ENCODE results near the gene C19orf81.

The C19orf81 gene

DNA sequence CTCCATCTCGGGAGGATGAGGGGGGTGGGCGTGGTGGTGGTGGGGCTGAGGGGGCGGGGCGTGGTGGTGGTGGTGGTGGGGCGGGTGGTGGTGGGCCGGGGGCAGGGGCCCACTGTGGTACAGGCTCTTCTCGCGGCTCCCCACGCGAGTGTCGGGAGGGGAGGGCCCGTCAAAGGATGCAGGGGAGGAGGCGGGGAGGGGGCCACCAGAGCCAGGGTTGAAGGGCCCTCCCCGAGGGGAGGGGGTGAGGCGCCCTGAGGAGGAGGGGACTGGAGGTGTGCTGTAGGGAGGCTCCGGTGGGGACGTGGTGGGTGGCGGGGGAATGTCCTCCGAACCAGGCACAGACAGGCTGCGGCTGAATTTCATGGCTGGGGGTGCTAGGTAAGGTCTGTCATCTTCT is 19.6 kb downstream of the C19orf81 start:
- POLR2A ChIA-PET, result interaction anchor here (0.9 to 2.0 kb wide), 2 partner anchors 11 to 157 kb away, joined by 3 to 6 read pairs; no protein-coding TSS in a partner anchor
- no peak overlapping the region for H3K4me3 ChIP-seq (ENCODE audit: low read depth, low read length)

DNA sequence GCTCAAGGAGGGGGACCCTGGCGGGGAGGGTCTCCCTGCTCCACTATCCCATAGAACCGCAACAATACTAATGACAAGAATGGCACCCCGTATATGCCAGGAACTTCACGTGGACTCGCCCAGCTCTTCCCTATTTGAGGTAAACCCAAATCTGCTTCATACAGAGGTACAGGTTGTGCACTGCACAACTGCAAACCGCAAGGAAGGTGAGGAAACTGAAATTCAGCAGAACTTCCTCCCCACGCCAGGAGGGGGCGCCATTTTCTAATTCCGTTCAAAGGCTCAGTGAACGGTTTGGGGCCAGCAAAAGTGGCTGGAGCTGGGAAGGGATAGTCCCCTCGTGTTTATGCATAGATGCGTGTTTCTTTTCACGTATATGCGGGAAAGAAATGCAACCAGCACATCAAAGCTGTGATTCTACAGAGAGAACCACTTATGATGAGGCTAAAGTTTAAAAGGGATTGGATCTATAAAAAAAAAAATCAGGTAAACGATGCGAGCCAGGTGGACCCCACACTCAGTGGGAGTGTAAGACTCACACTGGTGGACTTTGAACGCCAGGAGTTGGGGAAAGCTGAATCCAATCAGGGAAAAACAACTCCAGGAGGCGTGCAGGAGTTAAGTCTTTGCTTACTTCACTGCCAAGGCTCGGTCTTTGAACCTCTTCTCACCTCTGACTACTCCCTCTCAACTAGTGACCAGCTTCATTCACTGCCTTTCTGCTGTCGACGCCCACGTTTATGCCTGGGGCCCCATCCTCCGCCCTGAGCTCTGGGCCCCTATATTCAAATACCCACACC is 20.3 kb downstream of the C19orf81 start:
- ChIA-PET POLR2A (interaction anchor here (0.9 to 2.0 kb wide), 3 partner anchors 10 to 158 kb away, joined by 3 to 6 read pairs (median 3); no protein-coding TSS in a partner anchor), CTCF (interaction anchor here (0.5 to 2.5 kb wide), 34 partner anchors 8 to 1454 kb away, joined by 3 to 18 read pairs (median 4); no protein-coding TSS in a partner anchor)
- no peak overlapping the region for H3K27ac ChIP-seq (ENCODE audit: extremely low read depth, low read depth, low read length)
- TF ChIP-seq SP2 (tag by site-specific recombination; IDR thresholded peaks at IDR 0.05) (no peak), YY1 (tag by site-specific recombination; IDR thresholded peaks at IDR 0.05) (no peak), ZNF146 (tag by site-specific recombination; IDR thresholded peaks at IDR 0.05) (no peak), MYNN (tag by site-specific recombination; IDR thresholded peaks at IDR 0.05; ENCODE audit: borderline replicate concordance) (no peak), ZNF324 (tag by site-specific recombination; IDR thresholded peaks at IDR 0.05) (no peak), ZNF221 (tag by site-specific recombination; IDR thresholded peaks at IDR 0.05; ENCODE audit: borderline replicate concordance) (no peak), ZFP41 (tag by site-specific recombination; IDR thresholded peaks at IDR 0.05; ENCODE audit: borderline replicate concordance) (no peak), TCF7L2 (IDR thresholded peaks at IDR 0.05; ENCODE audit: borderline replicate concordance, low read depth, low read length) (no peak), ZNF157 (tag by site-specific recombination; IDR thresholded peaks at IDR 0.05) (no peak)
- TF ChIP-seq, protein P1, sequence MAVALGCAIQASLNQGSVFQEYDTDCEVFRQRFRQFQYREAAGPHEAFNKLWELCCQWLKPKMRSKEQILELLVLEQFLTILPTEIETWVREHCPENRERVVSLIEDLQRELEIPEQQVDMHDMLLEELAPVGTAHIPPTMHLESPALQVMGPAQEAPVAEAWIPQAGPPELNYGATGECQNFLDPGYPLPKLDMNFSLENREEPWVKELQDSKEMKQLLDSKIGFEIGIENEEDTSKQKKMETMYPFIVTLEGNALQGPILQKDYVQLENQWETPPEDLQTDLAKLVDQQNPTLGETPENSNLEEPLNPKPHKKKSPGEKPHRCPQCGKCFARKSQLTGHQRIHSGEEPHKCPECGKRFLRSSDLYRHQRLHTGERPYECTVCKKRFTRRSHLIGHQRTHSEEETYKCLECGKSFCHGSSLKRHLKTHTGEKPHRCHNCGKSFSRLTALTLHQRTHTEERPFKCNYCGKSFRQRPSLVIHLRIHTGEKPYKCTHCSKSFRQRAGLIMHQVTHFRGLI (tag by site-specific recombination; IDR thresholded peaks at IDR 0.05), result no peak
- TF ChIP-seq, protein P2, sequence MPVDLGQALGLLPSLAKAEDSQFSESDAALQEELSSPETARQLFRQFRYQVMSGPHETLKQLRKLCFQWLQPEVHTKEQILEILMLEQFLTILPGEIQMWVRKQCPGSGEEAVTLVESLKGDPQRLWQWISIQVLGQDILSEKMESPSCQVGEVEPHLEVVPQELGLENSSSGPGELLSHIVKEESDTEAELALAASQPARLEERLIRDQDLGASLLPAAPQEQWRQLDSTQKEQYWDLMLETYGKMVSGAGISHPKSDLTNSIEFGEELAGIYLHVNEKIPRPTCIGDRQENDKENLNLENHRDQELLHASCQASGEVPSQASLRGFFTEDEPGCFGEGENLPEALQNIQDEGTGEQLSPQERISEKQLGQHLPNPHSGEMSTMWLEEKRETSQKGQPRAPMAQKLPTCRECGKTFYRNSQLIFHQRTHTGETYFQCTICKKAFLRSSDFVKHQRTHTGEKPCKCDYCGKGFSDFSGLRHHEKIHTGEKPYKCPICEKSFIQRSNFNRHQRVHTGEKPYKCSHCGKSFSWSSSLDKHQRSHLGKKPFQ (tag by site-specific recombination; IDR thresholded peaks at IDR 0.05), result no peak

More for the DNA sequence above, 19.6 kb downstream of the C19orf81 start:
- Histone ChIP-seq H3K27ac (ENCODE audit: extremely low read depth, low read depth, low read length) (no peak overlapping the region), H3K4me1 (ENCODE audit: control insufficient read depth, insufficient read depth, low read length) (no peaks in the 10 kb centered on the region), H3K36me3 (ENCODE audit: control insufficient read depth in 2 of 2, insufficient read depth in 1 of 2, low read length in 2 of 2) (no peaks in the 10 kb centered on the region), H3K9me3 (ENCODE audit: control insufficient read depth, insufficient read depth, low read depth, low read length) (no peaks in the 10 kb centered on the region)
- CTCF ChIA-PET, result interaction anchor here (0.5 to 2.5 kb wide), 20 partner anchors 9 to 1455 kb away, joined by 3 to 18 read pairs (median 6); no protein-coding TSS in a partner anchor
- TF ChIP-seq ZNF560 (tag by site-specific recombination; IDR thresholded peaks at IDR 0.05; ENCODE audit: borderline replicate concordance), result no peak
- TF ChIP-seq ZBTB48 (tag by site-specific recombination; IDR thresholded peaks at IDR 0.05), result no peak
- no peak for TF ChIP-seq ZNF654 (tag by site-specific recombination; IDR thresholded peaks at IDR 0.05; ENCODE audit: low read depth)
- TF ChIP-seq ZNF239 (tag by site-specific recombination; IDR thresholded peaks at IDR 0.05), result no peak
- TF ChIP-seq, protein P3, sequence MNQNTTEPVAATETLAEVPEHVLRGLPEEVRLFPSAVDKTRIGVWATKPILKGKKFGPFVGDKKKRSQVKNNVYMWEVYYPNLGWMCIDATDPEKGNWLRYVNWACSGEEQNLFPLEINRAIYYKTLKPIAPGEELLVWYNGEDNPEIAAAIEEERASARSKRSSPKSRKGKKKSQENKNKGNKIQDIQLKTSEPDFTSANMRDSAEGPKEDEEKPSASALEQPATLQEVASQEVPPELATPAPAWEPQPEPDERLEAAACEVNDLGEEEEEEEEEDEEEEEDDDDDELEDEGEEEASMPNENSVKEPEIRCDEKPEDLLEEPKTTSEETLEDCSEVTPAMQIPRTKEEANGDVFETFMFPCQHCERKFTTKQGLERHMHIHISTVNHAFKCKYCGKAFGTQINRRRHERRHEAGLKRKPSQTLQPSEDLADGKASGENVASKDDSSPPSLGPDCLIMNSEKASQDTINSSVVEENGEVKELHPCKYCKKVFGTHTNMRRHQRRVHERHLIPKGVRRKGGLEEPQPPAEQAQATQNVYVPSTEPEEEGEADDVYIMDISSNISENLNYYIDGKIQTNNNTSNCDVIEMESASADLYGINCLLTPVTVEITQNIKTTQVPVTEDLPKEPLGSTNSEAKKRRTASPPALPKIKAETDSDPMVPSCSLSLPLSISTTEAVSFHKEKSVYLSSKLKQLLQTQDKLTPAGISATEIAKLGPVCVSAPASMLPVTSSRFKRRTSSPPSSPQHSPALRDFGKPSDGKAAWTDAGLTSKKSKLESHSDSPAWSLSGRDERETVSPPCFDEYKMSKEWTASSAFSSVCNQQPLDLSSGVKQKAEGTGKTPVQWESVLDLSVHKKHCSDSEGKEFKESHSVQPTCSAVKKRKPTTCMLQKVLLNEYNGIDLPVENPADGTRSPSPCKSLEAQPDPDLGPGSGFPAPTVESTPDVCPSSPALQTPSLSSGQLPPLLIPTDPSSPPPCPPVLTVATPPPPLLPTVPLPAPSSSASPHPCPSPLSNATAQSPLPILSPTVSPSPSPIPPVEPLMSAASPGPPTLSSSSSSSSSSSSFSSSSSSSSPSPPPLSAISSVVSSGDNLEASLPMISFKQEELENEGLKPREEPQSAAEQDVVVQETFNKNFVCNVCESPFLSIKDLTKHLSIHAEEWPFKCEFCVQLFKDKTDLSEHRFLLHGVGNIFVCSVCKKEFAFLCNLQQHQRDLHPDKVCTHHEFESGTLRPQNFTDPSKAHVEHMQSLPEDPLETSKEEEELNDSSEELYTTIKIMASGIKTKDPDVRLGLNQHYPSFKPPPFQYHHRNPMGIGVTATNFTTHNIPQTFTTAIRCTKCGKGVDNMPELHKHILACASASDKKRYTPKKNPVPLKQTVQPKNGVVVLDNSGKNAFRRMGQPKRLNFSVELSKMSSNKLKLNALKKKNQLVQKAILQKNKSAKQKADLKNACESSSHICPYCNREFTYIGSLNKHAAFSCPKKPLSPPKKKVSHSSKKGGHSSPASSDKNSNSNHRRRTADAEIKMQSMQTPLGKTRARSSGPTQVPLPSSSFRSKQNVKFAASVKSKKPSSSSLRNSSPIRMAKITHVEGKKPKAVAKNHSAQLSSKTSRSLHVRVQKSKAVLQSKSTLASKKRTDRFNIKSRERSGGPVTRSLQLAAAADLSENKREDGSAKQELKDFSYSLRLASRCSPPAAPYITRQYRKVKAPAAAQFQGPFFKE (tag by site-specific recombination; IDR thresholded peaks at IDR 0.05; ENCODE audit: borderline replicate concordance), result no peak
- TF ChIP-seq TRIM28 (IDR thresholded peaks at IDR 0.05; ENCODE audit: borderline replicate concordance, low read length), result no peak
- TF ChIP-seq ZNF169 (tag by site-specific recombination; IDR thresholded peaks at IDR 0.05), result no peak
- no peak for TF ChIP-seq ZNF561 (tag by site-specific recombination; IDR thresholded peaks at IDR 0.05; ENCODE audit: borderline replicate concordance)
- no peak for TF ChIP-seq ZNF48 (tag by site-specific recombination; IDR thresholded peaks at IDR 0.05)
- no peak for TF ChIP-seq GLI4 (tag by site-specific recombination; IDR thresholded peaks at IDR 0.05)
- TF ChIP-seq ZNF366 (tag by site-specific recombination; conservative IDR thresholded peaks at IDR 0.05), result no peak
- TF ChIP-seq, protein P4, sequence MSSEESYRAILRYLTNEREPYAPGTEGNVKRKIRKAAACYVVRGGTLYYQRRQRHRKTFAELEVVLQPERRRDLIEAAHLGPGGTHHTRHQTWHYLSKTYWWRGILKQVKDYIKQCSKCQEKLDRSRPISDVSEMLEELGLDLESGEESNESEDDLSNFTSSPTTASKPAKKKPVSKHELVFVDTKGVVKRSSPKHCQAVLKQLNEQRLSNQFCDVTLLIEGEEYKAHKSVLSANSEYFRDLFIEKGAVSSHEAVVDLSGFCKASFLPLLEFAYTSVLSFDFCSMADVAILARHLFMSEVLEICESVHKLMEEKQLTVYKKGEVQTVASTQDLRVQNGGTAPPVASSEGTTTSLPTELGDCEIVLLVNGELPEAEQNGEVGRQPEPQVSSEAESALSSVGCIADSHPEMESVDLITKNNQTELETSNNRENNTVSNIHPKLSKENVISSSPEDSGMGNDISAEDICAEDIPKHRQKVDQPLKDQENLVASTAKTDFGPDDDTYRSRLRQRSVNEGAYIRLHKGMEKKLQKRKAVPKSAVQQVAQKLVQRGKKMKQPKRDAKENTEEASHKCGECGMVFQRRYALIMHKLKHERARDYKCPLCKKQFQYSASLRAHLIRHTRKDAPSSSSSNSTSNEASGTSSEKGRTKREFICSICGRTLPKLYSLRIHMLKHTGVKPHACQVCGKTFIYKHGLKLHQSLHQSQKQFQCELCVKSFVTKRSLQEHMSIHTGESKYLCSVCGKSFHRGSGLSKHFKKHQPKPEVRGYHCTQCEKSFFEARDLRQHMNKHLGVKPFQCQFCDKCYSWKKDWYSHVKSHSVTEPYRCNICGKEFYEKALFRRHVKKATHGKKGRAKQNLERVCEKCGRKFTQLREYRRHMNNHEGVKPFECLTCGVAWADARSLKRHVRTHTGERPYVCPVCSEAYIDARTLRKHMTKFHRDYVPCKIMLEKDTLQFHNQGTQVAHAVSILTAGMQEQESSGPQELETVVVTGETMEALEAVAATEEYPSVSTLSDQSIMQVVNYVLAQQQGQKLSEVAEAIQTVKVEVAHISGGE (tag by site-specific recombination; conservative IDR thresholded peaks at IDR 0.05; ENCODE audit: low read depth), result no peak

More for the DNA sequence above, 20.3 kb downstream of the C19orf81 start:
- H3K36me3 ChIP-seq (ENCODE audit: control insufficient read depth in 2 of 2, insufficient read depth in 1 of 2, low read length in 2 of 2), result no peaks in the 10 kb centered on the region
- no peak overlapping the region for H3K4me3 ChIP-seq (ENCODE audit: low read depth, low read length)
- no peaks in the 10 kb centered on the region for H3K9me3 ChIP-seq (ENCODE audit: control insufficient read depth, insufficient read depth, low read depth, low read length)
- no peaks in the 10 kb centered on the region for H3K4me1 ChIP-seq (ENCODE audit: control insufficient read depth, insufficient read depth, low read length)
